Motor neuron (in vitro differentiated cells): Measurements from ENCODE around the gene MAP2K5. TPM values are rescaled to one million over a fixed set of nuclear protein-coding genes. Genes with fewer than 3 reads are reported as not detected.

ENCODE experiments used
- ATAC-seq, 8 experiments: fragments of 200-7000 bp; cut with Tn5 transposase; replicated peaks in 6 of 8; 2 replicates each; pipeline ENCODE4 v1.8.0; 2021; ENCODE audit warnings: mild to moderate bottlenecking in 8 of 8, moderate library complexity in 8 of 8
- H3K27ac ChIP-seq, 2 donors: fragments of 250-450 bp; sonication (Bioruptor Pico); 2 replicates each; pipeline ENCODE4 v1.9.0; 2021; ENCODE audit warnings: antibody characterized with exemption in 2 of 2, mild to moderate bottlenecking in 2 of 2, moderate library complexity in 1 of 2
- H3K4me1 ChIP-seq, 2 donors: fragments of 250-450 bp; sonication (Bioruptor Pico); replicated peaks in 1 of 2; 2 replicates each; pipeline ENCODE4 v1.6.1; 2021; ENCODE audit warnings: antibody characterized with exemption in 2 of 2, mild to moderate bottlenecking in 2 of 2, moderate library complexity in 1 of 2
- H3K4me3 ChIP-seq, 5 donors: fragments of 250-450 bp; sonication (Bioruptor Pico); 2 replicates each; pipeline ENCODE4 v1.9.0; 2021; ENCODE audit warnings: antibody characterized with exemption in 5 of 5, mild to moderate bottlenecking in 5 of 5, moderate library complexity in 4 of 5
- WGBS, 10 experiments: fragments of 450-650 bp; shearing (Covaris generic); methylation state at CpG; one replicate each; pipeline ENCODE4 v1.0.0; 2022; 5-methylcytosine and 5-hydroxymethylcytosine counted together
- in situ Hi-C, 9 experiments: fragments of 400-800 bp; cut with MboI; loops; one replicate each; pipeline ENCODE4 v1.15.0; 2021; ENCODE audit warnings: low sequenced_read_pairs in 9 of 9, low pct_unique_long_range_greater_than_20kb in 2 of 9; ENCODE audit not compliant: unreplicated experiment in 9 of 9
- total RNA-seq, 8 experiments: library from RNA; unstranded; fragments of 300-600 nt; gene quantifications; 2 replicates each; pipeline versions ENCODE4 v1.2.3 to v1.2.4, GENCODE V29; 2022

The MAP2K5 gene
- total RNA-seq, 8 experiments from 2014 or later, result 5.3 to 22.6 (median 10.6) TPM

GRCh38 chr15:67511606-67512005, 30.9 kb upstream of the MAP2K5 start:
- H3K27ac ChIP-seq, result no peak overlapping the region
- H3K4me3 ChIP-seq, result no peak overlapping the region
- ATAC-seq, result no peak
- in situ Hi-C loops, result no loop called here
- no peaks in the 10 kb centered on the region for H3K4me1 ChIP-seq
- WGBS, 10 experiments, result 81 to 100% (median 100%) methylated on average over 1 to 3 of the region's 3 CpGs; no CpG with 5 or more reads in 1 of the 10 experiments

- Histone ChIP-seq H3K27ac (no peak overlapping the region), H3K4me3 (no peak overlapping the region), H3K4me1 (no peaks in the 10 kb centered on the region)
- ATAC-seq, result no peak
- WGBS, 10 experiments, result 25 to 100% (median 50%) methylated on average over 1 to 3 of the region's 3 CpGs; no CpG with 5 or more reads in 2 of the 10 experiments
- in situ Hi-C loops, result no loop called here
Measured at GRCh38 chr15:67512140-67512539, 30.4 kb upstream of the MAP2K5 start.

GRCh38 chr15:67512933-67513714, 29.4 kb upstream of the MAP2K5 start:
- 71 to 100% (median 78%) methylated on average over 1 to 9 of the region's 9 CpGs for WGBS, 10 experiments
- H3K27ac ChIP-seq, result no peak overlapping the region
- in situ Hi-C loops, result no loop called here
- ATAC-seq, result no peak
- no peaks in the 10 kb centered on the region for H3K4me1 ChIP-seq
- no peak overlapping the region for H3K4me3 ChIP-seq

GRCh38 chr15:67515090-67515489, 27.4 kb upstream of the MAP2K5 start:
- Histone ChIP-seq H3K4me1 (no peaks in the 10 kb centered on the region), H3K4me3 (no peak overlapping the region), H3K27ac (no peak overlapping the region)
- 71 to 100% (median 95%) methylated on average over 1 to 3 of the region's 3 CpGs; no CpG with 5 or more reads in 1 of the 10 experiments for WGBS, 10 experiments
- in situ Hi-C loops, result no loop called here
- ATAC-seq, result no peak

GRCh38 chr15:67515557-67515956, 26.9 kb upstream of the MAP2K5 start:
- Histone ChIP-seq H3K4me3 (no peak overlapping the region), H3K27ac (no peak overlapping the region), H3K4me1 (peaks cover 2% of the 10 kb centered on the region in 2 donors)
- no peak for ATAC-seq
- in situ Hi-C loops, result no loop called here
- WGBS, 10 experiments, result 100% methylated on average over 1 to 2 of the region's 2 CpGs; no CpG with 5 or more reads in 5 of the 10 experiments

GRCh38 chr15:67520321-67521028, 22.0 kb upstream of the MAP2K5 start:
- in situ Hi-C loops, result no loop called here
- peak overlapping the region in 1 of 2 donors; percentile 90 for H3K27ac ChIP-seq
- 24 to 98% (median 66%) methylated on average over 6 to 20 of the region's 24 CpGs; no CpG with 5 or more reads in 1 of the 10 experiments for WGBS, 10 experiments

GRCh38 chr15:67521029-67521782, 21.3 kb upstream of the MAP2K5 start, which contains the start of gene C15orf61:
C15orf61 (plus strand) TSS chr15:67521131; CDS start chr15:67521249, 118 bp downstream.
- H3K4me1 ChIP-seq, result peaks cover 19 to 22% of the 10 kb centered on the region in 2 donors
- 0% methylated on average over 6 to 11 of the region's 94 CpGs; no CpG with 5 or more reads in 7 of the 10 experiments for WGBS, 10 experiments
- in situ Hi-C loops, result no loop called here
- H3K27ac ChIP-seq, result peak within 1 kb of the TSS; percentile 88 to 90
- peak; percentile 76 to 93 (median 90) for ATAC-seq
- peak within 1 kb of the TSS; percentile 45 to 62 (median 49) for H3K4me3 ChIP-seq

More at GRCh38 chr15:67520321-67521028, 22.0 kb upstream of the MAP2K5 start:
- peak overlapping the region; percentile 45 to 62 (median 49) for H3K4me3 ChIP-seq
- ATAC-seq, result peak in 1 of 8 experiments; percentile 1
- peaks cover 19 to 22% of the 10 kb centered on the region in 2 donors for H3K4me1 ChIP-seq

- in situ Hi-C loops, result no loop called here
- WGBS, 10 experiments, result 0 to 57% (median 10%) methylated on average over 2 to 14 of the region's 23 CpGs
- Histone ChIP-seq H3K27ac (peak overlapping the region; percentile 88 to 90), H3K4me1 (peaks cover 19 to 22% of the 10 kb centered on the region in 2 donors), H3K4me3 (peak overlapping the region; percentile 45 to 62 (median 49))
- ATAC-seq, result peak in 2 of 8 experiments; percentile 3 to 18
Measured at GRCh38 chr15:67521783-67522568, 20.5 kb upstream of the MAP2K5 start.

- H3K4me1 ChIP-seq, result peaks cover 19 to 26% of the 10 kb centered on the region in 2 donors
- peak overlapping the region in 1 of 5 donors; percentile 62 for H3K4me3 ChIP-seq
- in situ Hi-C loops, result no loop called here
- ATAC-seq, result no peak
- H3K27ac ChIP-seq, result no peak overlapping the region
- WGBS, 10 experiments, result 0 to 100% (median 63%) methylated on average over 1 of the region's 1 CpG
Measured at GRCh38 chr15:67523330-67523729, 19.2 kb upstream of the MAP2K5 start.

GRCh38 chr15:67524235-67524634, 18.3 kb upstream of the MAP2K5 start:
- in situ Hi-C loops, result no loop called here
- peaks cover 19 to 28% of the 10 kb centered on the region in 2 donors for H3K4me1 ChIP-seq
- ATAC-seq, result no peak
- H3K4me3 ChIP-seq, result no peak overlapping the region
- no peak overlapping the region for H3K27ac ChIP-seq

- Histone ChIP-seq H3K4me1 (peaks cover 2 to 12% of the 10 kb centered on the region in 2 donors), H3K27ac (no peak overlapping the region), H3K4me3 (no peak overlapping the region)
- WGBS, 10 experiments, result 64 to 100% (median 90%) methylated on average over 2 to 3 of the region's 3 CpGs; no CpG with 5 or more reads in 1 of the 10 experiments
- ATAC-seq, result no peak
- in situ Hi-C loops, result loop anchor here in 1 of 9 experiments (25.0 kb wide), 1 partner anchor 309 kb away; the partner anchor contains the start of genes RNU6-1 and SKOR1
Measured at GRCh38 chr15:67528513-67528912, 14.0 kb upstream of the MAP2K5 start.

GRCh38 chr15:67531379-67531914, 11.1 kb upstream of the MAP2K5 start:
- in situ Hi-C loops, result loop anchor here in 1 of 9 experiments (25.0 kb wide), 1 partner anchor 306 kb away; the partner anchor contains the start of genes RNU6-1 and SKOR1
- Histone ChIP-seq H3K4me1 (peaks cover 0 to 5% of the 10 kb centered on the region in 2 donors), H3K27ac (no peak overlapping the region), H3K4me3 (no peak overlapping the region)
- WGBS, 10 experiments, result 21 to 100% (median 88%) methylated on average over 1 to 3 of the region's 3 CpGs
- peak in 1 of 8 experiments; percentile 23 for ATAC-seq
